HG03571 (cell line): ENCODE data around the gene RARA.
"Not testable (repeated sequence)": the region's sequence is repeated elsewhere in the genome, so short reads cannot be mapped to it uniquely, and the experiment has no call there.

ENCODE experiments used
- ATAC-seq: cut with Tn5 transposase; IDR thresholded peaks from one replicate; pipeline ENCODE4 v1.9.1; 2021; ENCODE audit not compliant: unreplicated experiment

Gene RARA

DNA sequence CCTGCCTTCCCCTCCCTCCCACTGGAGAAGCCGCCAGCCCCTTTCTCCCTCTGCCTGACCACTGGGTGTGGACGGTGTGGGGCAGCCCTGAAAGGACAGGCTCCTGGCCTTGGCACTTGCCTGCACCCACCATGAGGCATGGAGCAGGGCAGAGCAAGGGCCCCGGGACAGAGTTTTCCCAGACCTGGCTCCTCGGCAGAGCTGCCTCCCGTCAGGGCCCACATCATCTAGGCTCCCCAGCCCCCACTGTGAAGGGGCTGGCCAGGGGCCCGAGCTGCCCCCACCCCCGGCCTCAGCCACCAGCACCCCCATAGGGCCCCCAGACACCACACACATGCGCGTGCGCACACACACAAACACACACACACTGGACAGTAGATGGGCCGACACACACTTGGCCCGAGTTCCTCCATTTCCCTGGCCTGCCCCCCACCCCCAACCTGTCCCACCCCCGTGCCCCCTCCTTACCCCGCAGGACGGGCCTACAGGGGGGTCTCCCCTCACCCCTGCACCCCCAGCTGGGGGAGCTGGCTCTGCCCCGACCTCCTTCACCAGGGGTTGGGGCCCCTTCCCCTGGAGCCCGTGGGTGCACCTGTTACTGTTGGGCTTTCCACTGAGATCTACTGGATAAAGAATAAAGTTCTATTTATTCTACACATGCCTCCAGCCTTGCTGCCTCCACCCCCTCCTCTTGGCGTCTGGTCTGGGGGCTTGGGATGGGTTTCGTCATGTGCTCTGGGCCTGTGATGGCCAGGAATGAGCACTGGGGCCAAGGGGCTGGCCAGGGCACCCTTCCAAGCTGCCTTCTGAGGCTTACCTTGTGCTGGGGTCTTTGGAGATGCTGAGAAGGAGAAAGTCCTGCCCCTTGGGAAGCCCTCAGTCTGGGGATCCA is 48.3 kb downstream of the RARA start:
- ATAC-seq = no peak

DNA sequence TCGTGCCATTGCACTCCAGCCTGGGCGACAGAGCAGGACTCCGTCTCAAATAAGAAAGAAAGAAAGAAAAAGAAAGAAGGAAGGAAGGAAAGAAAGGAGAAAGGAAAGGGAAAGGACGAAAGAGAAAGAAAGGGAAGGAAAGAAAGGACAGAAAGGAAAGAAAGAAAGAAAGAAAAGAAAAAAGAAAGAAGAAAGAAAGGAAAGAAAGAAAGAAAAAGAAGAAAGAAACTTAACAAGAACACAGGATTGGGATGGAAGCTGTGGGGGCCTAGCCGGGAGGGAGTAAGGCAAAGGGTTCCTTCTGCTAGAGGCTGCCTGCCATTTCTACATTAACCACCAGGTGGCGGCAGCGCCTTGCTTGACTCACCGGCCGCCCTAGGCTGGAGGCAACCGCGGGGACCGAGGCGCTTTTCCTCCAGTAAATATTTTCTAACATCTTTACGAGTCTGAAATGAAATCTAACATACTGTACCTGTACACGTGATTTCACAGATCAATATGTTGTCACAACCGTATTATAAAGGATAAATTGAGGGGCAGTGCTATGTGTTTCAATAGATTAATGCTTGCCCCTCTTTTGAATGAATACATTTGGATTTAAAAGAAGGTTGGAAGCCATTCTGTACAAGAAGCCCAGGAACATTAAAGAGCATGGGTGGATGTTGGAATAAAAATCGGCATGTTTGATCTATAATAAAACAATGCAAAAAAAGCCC is 49.5 kb downstream of the RARA start:
- no peak for ATAC-seq

DNA sequence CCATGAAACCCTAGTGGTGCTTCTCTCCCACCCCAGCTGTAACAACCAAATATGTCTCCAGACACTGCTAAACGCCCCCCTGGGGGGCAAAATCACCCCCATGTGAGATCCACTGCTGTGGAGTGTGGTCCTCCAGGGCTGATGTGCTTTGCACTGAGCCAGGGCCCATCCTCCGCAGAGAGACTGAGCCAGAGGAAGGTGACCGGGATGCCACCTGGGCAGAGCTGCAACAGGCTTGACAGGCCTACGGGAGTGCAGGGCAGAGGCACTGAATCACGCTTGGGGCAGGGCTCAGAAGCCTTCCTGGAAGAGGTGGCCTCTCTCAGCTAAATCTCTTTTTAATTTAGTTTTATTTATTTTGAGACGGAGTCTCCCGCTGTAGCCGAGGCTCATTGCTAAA is 51.1 kb downstream of the RARA start:
- ATAC-seq = no peak

DNA sequence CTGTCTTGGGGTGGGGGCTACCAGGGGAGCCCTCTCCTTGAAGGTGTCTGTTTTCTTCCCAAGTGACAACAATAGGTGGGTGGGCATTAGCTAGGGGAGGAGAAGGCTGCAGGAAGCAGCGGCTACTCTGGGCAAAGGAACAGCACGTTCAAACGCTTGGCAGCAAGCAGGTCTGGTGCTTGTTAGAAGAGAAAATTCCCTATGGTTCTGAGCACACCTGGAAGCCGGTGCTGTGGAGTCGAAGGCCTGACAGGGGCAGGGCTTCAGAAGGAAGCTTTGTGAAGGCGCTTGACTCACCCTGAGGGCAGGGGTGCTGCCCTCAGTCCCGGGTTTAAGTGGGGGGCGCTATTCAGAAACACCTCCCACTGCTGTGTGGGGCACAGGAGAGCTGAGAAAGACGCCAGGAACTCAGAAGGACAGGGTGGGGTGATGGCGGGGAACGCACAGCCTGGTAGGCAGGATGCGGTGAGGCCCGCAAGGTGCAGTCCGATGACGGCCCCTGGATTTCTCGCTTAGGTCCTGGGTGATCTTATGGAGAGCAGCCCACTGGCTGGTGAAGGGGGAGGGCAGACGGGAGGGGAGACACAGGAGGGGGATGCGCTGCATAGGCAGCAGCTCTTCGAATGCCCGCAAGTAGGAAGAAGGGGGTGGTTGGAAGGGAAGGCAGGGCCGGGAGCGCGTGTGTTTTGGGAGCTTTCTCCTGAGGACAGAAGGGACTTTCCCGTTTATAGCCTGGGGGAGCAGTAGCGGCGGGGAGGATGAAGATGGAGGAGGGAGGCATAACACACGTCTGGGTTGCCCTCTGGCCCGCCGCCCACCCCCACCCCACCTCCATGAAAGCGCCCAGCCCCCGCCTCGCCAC is 52.3 kb downstream of the RARA start:
- ATAC-seq = no peak

DNA sequence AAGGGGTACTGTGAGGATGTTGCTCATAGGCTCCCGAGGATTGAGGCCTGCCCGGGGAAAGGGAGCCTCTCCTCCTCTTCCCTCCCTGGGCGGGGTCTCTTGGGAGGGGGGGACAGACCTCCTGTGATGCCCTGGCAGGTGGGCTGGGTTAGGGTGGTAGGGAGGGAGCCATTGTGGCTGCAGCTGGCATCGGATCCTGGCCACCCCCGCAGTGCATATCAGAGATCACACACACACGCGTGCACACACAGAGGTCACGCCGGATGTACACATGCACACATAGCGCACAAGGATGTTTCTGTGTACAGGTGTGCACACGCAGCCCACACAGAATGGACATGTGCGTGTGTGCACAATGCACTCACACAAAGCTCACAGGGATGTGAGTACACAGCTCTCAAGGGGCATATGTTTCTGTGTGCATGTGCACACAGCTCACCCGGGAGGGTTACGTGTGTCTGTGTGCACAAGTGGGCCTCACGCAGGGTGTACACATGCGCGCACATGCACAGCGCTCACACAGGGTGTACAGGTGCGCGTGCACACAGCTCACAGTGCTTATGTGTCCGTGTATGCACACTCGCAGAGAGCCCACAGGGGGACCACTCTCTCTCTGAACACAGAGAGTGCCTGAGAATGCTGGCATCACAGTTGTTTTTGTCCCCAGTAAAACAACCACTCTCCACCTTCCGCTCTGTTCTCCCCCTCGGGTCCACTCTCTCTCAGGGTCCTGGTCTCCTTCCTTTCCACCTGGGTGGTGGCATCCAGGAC is 53.1 kb downstream of the RARA start:
- peak; percentile 10 for ATAC-seq

DNA sequence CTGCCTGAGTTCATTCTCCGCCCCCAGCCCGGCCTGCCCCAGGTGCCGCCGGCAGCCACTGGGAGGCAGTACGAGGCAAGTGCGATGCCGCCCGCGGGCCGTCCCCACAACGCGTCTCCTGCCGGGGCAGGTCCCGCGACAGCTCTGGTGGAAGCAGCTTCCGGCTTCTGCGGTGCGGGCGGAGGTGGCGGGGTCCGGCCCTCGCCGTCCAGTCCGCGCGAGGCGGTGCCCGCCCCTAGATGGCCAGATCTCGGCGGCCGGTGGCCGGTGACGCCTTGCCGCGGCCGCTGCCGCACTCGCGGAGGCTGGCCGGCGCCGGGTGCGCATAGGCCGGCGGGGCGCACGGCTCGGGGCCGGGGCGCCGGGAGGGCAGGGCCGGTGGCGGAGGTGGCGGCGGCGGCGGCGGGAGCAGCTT is 53.7 kb downstream of the RARA start:
- peak; percentile 72 for ATAC-seq

DNA sequence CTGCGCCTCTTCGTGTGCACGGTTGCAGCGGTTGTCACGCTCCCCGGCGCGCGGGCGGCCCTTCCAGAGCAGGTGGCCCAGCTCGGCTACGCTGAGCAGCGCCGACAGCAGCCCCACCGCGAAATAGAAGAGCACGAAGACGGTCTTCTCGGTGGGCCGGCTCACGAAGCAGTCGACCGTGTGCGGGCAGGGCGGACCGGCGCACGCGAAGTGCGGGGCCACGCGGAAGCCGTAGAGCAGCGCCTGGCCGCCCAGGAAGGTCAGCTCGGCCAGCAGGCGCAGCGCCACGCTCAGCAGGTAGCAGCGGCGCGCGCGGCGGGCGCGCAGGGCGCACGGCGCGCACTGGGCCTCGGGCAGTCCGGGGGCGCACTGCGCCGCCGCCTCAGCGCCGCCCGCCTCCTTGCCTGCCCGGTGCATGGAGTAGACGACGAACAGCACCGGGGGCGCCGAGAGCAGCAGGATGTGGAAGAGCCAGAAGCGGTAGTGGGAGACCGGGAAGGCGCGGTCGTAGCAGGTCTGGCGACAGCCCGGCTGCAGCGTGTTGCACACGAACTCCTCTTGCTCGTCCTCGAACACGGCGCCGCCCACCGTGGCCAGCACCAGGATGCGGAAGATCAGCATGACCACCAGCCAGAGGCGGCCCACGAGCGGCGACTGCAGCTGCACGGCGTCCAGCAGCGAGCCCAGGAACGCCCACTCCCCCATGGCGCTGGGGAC is 54.3 kb downstream of the RARA start:
- no peak for ATAC-seq

DNA sequence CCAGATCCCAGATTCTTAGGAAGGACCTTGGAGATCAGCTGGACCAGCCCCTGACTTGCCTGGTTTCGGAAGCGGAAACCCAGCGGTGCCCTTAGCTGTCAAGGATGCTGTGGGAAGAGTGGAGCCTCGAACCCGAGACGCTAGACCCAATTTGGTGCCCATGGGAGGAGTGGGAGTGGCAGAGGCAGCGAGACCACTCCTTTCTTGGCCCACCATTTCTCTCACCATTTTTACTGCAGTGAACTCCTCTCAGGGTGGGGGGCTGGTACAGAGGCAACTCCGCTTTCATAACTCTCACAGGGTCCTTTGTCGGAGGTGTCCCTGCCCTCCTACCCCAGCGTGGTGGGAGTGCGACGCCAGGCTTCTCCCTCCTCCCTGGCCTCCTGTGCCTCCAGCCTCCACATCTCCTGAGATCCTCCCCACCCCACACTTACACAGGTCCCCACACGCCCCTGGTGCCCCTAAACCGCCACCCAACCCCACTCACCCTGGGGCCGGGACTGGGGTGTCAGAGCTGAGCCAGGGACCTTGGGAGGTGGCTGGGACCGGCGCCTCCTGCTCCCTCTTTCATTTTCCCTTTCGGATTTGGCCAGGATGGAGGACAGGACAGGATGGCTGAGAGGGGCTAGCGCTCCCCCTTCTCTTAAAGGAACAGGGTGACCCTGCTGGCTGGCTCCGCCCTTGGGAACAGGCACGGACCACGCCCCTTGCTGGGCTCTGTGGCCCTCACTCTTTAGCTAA is 55.3 kb downstream of the RARA start, which contains the start of gene GJD3:
GJD3 (minus strand) TSS at position 617 of the 741 bp plus-strand sequence. CDS start 922 bp downstream, outside the sequence.
- ATAC-seq = no peak

DNA sequence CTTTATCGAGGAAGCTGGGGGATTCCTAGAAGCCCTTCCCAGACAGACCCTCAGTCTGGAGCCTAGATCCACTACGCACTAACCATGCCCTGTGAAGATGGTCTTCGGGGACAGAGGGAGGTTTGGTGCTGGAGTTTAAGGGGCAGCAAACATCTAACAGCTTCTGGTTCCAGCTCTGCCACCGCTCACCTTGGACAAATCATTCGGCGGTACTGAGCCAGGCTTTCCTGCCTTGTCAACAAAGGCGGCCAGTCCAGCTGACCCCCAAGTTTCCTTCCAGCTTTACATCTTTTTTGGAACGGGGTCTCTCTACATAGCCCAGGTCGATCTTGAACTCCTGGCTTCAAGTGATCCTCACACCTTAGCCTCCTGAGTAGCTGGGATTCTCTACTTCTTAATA is 55.9 kb downstream of the RARA start:
- no peak for ATAC-seq

DNA sequence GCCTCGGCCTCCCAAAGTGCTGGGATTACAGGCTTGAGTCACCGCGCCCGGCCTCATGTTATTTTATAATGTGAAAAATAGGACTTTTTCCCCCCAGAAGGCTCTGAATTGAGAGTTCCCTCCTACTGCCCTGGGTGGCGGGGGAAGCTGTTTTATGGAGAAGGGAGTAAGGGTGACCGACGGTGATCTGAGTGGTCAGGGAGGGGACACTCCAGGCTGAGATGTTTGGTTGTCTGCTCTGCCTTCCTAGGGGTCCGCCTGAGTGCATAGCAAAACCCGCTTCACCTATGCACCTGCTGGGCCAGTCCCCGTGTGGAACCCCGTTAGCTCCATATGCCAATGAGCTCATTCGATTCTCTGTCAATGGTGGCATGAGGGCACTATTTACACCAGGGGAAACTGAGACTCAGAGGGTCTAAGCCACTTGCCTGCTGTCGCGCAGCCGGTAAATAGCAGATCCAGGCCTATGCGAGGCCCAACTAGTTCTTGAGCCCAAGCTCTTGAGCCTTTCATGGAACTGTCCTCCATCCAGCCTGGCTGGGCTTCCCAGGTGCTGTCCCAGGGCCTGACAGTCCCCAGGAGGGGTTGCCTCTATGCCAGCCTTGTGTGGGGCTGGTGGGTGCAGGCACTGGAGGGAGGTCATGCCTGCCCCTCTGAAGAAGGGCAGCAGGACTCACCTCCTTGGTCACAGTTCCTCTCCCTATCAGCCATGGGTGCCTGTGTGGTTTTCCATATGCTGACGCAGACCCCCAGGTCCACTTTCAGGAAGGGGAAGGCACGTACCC is 57.3 kb downstream of the RARA start:
- ATAC-seq = no peak

DNA sequence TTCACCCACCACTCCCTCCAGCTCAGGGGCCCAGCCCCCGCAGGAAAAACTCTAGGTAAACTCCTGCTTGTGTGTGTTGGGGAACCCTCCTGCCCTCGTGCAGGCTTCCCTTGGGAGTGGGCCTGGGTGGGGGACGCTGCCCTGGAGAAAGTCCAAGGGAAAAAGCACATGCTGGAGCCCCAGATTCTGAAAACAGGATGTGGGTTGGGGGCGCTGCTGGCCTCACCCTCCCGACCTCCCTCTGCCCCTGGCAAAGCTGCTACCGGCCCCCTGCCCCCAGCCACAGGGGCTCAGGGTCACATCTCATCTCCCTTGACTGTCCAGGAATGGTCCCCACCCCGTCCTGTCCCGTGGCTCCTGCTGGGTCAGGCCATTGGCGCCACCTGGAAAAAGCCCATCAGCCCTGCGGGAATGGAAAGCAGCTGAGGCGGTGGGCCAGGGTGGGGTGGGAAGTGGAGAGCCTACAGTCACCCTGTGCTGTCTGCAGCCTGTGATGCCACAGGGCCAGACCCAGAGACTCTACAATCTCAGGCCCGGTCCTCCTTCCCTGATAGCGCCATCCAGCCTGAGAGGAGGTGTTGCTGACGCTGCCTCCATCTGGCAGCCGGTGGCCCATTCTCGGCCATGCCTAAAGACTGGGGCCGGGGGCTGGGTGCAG is 58.0 kb downstream of the RARA start:
- ATAC-seq = no peak

DNA sequence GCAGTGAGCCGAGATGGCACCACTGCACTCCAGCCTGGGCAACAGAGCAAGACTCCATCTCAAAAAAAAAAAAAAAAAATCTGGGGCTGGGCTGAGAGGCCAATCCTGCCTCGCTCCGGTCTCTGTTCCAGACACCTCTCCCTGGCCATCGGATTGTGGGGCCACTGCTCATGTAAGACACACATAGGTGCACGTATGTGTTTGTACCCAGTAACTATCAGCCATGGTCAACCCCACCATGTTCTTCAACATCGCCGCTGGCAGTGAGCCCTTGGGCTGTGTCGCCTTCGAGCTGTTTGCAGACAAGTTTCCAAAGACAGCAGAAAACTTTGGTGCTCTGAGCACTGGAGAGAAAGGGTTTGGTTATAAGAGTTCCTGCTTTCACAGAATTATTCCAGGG is 58.7 kb downstream of the RARA start:
- not testable (repeated sequence) for ATAC-seq

DNA sequence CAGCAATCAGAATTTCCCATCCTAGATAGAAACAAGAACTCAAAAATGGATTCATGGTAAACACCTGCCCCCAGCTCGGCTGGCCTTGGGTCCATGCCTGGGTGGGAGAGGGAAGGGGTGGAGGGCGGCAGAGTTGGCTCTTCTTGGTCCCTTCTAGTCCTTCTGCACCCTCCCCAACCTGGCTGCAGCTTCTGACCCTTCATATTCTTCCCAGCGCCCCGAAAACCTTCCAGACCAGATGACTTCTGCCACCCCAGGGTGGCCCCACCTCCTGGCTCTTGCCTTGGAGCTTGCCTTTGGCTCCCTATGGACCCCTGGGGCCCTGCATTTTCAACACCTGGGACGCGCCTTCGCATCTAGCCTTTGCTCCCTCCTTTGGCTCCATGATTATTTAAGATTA is 60.9 kb downstream of the RARA start:
- no peak for ATAC-seq

DNA sequence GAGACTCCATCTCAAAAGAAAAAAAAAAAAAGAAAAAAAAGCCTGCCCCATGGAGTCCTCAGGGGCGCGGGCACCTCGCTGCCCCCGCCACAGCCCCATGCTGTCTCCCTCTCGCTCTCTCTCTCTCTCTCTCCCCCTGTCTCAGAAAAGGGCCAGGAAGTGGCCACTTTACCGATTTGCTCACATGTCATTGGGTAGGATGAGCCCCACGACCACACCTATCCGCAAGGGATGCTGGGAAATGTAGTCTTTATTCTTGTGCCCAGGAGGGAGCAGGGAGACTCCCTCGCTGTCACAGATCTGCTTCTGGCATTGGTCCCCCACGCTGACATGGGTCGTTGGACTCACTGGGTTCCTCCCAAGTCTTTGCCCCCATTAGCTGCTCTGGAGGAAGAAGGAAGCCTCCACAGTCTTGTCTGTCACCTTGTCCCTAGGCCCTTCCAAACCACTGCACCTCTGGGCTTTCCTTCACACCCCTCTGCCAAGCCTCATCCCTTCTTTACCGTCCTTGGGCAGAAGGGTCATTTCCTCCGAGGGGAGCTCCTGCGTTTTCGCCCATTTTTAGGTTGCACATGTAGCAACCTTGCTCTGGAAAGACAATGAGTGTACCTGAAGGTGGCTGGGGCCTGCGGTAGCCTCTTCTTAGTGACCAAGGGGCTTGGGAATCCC is 62.4 kb downstream of the RARA start:
- no peak for ATAC-seq

DNA sequence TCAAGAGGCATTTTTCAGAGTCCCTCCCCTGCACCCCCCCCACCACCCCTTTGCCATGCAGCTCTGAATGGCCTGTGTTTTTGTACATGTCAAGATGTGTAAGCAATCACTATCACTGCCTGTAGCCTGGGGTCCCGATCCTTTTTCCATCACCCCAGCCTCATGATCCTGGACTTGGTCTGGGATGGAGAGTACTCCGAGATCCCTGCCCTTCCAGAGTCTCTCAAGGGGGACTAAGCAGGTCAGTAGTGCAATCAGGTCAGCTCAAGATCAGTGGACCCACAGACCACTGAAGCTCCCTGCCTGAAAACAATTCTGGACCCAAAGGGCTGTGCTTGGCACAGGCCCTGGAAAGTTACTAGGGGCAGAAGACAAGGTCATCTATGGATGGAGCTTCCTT is 63.1 kb downstream of the RARA start:
- ATAC-seq = no peak

DNA sequence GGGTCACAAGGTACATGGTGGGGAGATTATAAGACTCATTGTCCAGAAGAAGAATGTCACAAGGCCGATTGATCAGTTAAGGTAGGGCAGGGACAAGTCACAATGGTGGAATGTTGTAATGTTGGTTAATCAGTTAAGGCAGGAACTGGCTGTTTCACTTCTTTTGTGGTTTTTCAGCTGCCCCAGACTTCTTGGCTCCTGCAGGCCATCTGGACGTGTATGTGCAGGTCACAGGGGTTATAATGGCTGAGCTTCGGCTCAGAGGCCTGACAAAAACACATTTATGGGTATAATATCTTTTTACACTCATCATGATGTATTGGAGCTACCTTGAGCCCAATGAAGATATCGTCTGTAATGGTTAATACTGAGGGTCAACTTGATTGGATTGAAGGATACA is 63.7 kb downstream of the RARA start:
- not testable (repeated sequence) for ATAC-seq

DNA sequence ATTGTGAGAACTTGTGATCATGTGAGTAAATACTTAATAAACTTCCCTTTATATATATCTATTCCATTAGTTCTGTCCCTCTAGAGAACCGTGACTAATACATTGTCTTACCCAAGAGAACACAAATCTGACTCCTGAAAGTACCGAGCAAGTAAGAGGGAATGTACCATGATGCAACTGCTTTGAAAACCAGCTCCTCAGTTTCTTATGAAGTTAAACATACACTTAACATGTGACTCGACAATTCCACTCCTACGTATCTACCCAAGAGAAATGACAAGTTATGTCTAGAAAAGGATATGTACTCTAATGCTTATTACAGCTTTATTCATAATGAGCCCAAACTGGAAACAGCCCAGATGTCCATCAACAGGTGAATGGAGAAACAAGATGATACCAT is 64.3 kb downstream of the RARA start:
- no peak for ATAC-seq
